HCT116 (cell line): Measurements from ENCODE around the gene CFAP77. TPM values are rescaled to one million over a fixed set of nuclear protein-coding genes. Genes with fewer than 3 reads are reported as not detected.

Experiments
- ATAC-seq: fragments of 200-7000 bp; cut with Tn5 transposase; 2 replicates; pipeline ENCODE4 v1.9.1; 2020; ENCODE audit warnings: mild to moderate bottlenecking, moderate library complexity
- BruUV-seq: library from RNA; stranded (reverse); fragments of 400-500 nt; replicated peaks from 2 replicates; lab custom pipeline; 2021; lab: Mats Ljungman, UMichigan
- CTCF ChIA-PET: fragments of 300-600 bp; sonication (Branson Sonifier 250); formaldehyde crosslinking; loops from one replicate; lab custom pipeline; 2021; ENCODE audit warnings: antibody characterized with exemption; lab: Charles Lee
- POLR2A ChIA-PET: fragments of 300-600, 350-600 bp; sonication (Branson Sonifier 250); formaldehyde crosslinking; loops from one replicate; lab custom pipeline; 2021; ENCODE audit warnings: antibody characterized with exemption; lab: Charles Lee
- RAD21 ChIA-PET, 2 experiments: fragments of 300-600 bp; sonication (Branson Sonifier 250); formaldehyde crosslinking; loops; one replicate each; lab custom pipeline; 2023; ENCODE audit warnings: low total read pairs in 2 of 2; ENCODE audit not compliant: uncharacterized antibody in 2 of 2, unreplicated experiment in 2 of 2, low non-redundant PET in 1 of 2; lab: Charles Lee
- DNase-seq: peaks from one replicate; pipeline ENCODE4 v3.0.0-alpha.2; 2010; ENCODE audit warnings: low read depth, low spot score
- H2AFZ ChIP-seq: fragments of 200-600 bp; shearing (Covaris generic), sonication (generic); 2 replicates; pipeline ENCODE4 v1.6.1; 2017; ENCODE audit warnings: low read depth, mixed run types, mixed read lengths, antibody characterized with exemption, low read length; ENCODE audit not compliant: poor library complexity, severe bottlenecking
- H3K27ac ChIP-seq: 2 replicates; pipeline ENCODE4 v1.5.1; 2012; ENCODE audit warnings: low read depth, low read length
- H3K27me3 ChIP-seq: fragments of 200-600 bp; sonication (generic); 2 replicates; pipeline ENCODE4 v1.6.1; 2016; ENCODE audit warnings: mixed run types, low read length, mixed read lengths; ENCODE audit not compliant: insufficient read depth
- H3K36me3 ChIP-seq, 2 experiments: fragments of 200-500 bp in 1 of 2; fragments of 200-600 bp in 1 of 2; sonication (Bioruptor generic) in 1 of 2; sonication (generic) in 1 of 2; 2 replicates each; pipeline versions ENCODE4 v1.5.1 to v1.6.1; 2014 to 2016; ENCODE audit warnings: low read length in 2 of 2, inconsistent platforms in 1 of 2, mixed read lengths in 1 of 2, mixed run types in 1 of 2; ENCODE audit not compliant: insufficient read depth in 2 of 2, control insufficient read depth in 1 of 2
- H3K4me1 ChIP-seq, 2 experiments: fragments of 200-600 bp in 1 of 2; sonication (generic) in 1 of 2; 2 replicates each; pipeline versions ENCODE4 v1.5.1 to v1.6.1; 2012 to 2017; ENCODE audit warnings: low read length in 2 of 2, inconsistent platforms in 1 of 2, mild to moderate bottlenecking in 1 of 2, mixed read lengths in 1 of 2, mixed run types in 1 of 2, moderate library complexity in 1 of 2; ENCODE audit not compliant: insufficient read depth in 2 of 2, control insufficient read depth in 1 of 2
- H3K4me2 ChIP-seq: fragments of 200-600 bp; sonication (generic); 2 replicates; pipeline ENCODE4 v1.6.1; 2017; ENCODE audit warnings: mixed run types, low read length, mixed read lengths
- H3K4me3 ChIP-seq, 2 experiments: fragments of 200-600 bp in 1 of 2; sonication (generic) in 1 of 2; replicated peaks in 1 of 2; 2 replicates each; pipeline ENCODE4 v1.5.1; 2011 to 2016; ENCODE audit warnings: low read length in 2 of 2, control low read depth in 1 of 2, low read depth in 1 of 2, mild to moderate bottlenecking in 1 of 2, mixed read lengths in 1 of 2, mixed run types in 1 of 2
- H3K79me2 ChIP-seq: fragments of 200-600 bp; sonication (generic); 2 replicates; pipeline ENCODE4 v1.6.1; 2017; ENCODE audit warnings: mild to moderate bottlenecking, mixed run types, low read length, moderate library complexity, mixed read lengths; ENCODE audit not compliant: insufficient read depth
- H3K9ac ChIP-seq: fragments of 200-600 bp; sonication (generic); 2 replicates; pipeline ENCODE4 v1.6.1; 2016; ENCODE audit warnings: low read length, mixed read lengths
- H3K9me2 ChIP-seq: fragments of 200-600 bp; sonication (generic), shearing (Covaris generic); 2 replicates; pipeline ENCODE4 v1.6.1; 2017; ENCODE audit warnings: mixed run types, mild to moderate bottlenecking, moderate library complexity; ENCODE audit not compliant: insufficient read depth
- H3K9me3 ChIP-seq, 2 experiments: fragments of 200-500 bp in 1 of 2; fragments of 200-600 bp in 1 of 2; sonication (Bioruptor generic) in 1 of 2; sonication (generic) in 1 of 2; 2 replicates each; pipeline ENCODE4 v1.6.1; 2014 to 2017; ENCODE audit warnings: low read length in 2 of 2, mixed read lengths in 2 of 2, inconsistent platforms in 1 of 2, low read depth in 1 of 2, mild to moderate bottlenecking in 1 of 2, mixed run types in 1 of 2, moderate library complexity in 1 of 2; ENCODE audit not compliant: control insufficient read depth in 1 of 2, insufficient read depth in 1 of 2
- H4K20me1 ChIP-seq: fragments of 200-600 bp; sonication (generic), shearing (Covaris generic); 2 replicates; pipeline ENCODE4 v1.6.1; 2017; ENCODE audit warnings: mixed run types, mild to moderate bottlenecking, moderate library complexity; ENCODE audit not compliant: insufficient read depth
- ATF3 ChIP-seq: IDR thresholded peaks from 2 replicates; pipeline ENCODE4 v1.6.1; 2012
- CBX3 ChIP-seq: IDR thresholded peaks from 2 replicates; pipeline ENCODE4 v1.6.1; 2012; ENCODE audit warnings: low read depth
- CTCF ChIP-seq, 3 experiments: fragments of 200-600 bp in 1 of 3; sonication (generic) in 1 of 3; IDR thresholded peaks in 2 of 3; conservative IDR thresholded peaks in 1 of 3; 2 replicates each; pipeline ENCODE4 v1.5.1; 2012 to 2017; ENCODE audit warnings: low read depth in 2 of 3, low read length in 2 of 3, antibody characterized with exemption in 1 of 3, borderline replicate concordance in 1 of 3, control low read depth in 1 of 3, mild to moderate bottlenecking in 1 of 3, mixed read lengths in 1 of 3, mixed run types in 1 of 3, moderate library complexity in 1 of 3; ENCODE audit not compliant: insufficient read depth in 1 of 3
- ELF1 ChIP-seq: IDR thresholded peaks from 2 replicates; pipeline ENCODE4 v1.6.1; 2012; ENCODE audit warnings: low read depth, borderline replicate concordance
- FOSL1 ChIP-seq: IDR thresholded peaks from 2 replicates; pipeline ENCODE4 v1.6.1; 2012; ENCODE audit warnings: low read depth
- POLR2AphosphoS5 ChIP-seq: IDR thresholded peaks from 2 replicates; pipeline ENCODE4 v1.6.1; 2011; ENCODE audit warnings: mild to moderate bottlenecking, low read depth, low read length, moderate library complexity
- RAD21 ChIP-seq: IDR thresholded peaks from 2 replicates; pipeline ENCODE4 v1.6.1; 2012; ENCODE audit warnings: low read depth, mild to moderate bottlenecking
- REST ChIP-seq: IDR thresholded peaks from 2 replicates; pipeline ENCODE4 v1.6.1; 2012; ENCODE audit warnings: low read depth
- SIN3A ChIP-seq: IDR thresholded peaks from 2 replicates; pipeline ENCODE4 v1.6.1; 2012; ENCODE audit warnings: low read depth
- SP1 ChIP-seq: IDR thresholded peaks from 2 replicates; pipeline ENCODE4 v1.6.1; 2012; ENCODE audit warnings: low read depth
- SRF ChIP-seq: IDR thresholded peaks from 2 replicates; pipeline ENCODE4 v1.6.1; 2012; ENCODE audit warnings: low read depth
- TCF7L2 ChIP-seq: IDR thresholded peaks from 2 replicates; pipeline ENCODE4 v1.7.0; 2011; ENCODE audit warnings: borderline replicate concordance, inconsistent platforms; ENCODE audit not compliant: insufficient read depth, insufficient read length; ENCODE audit errors: extremely low read depth
- YY1 ChIP-seq: IDR thresholded peaks from 2 replicates; pipeline ENCODE4 v1.6.1; 2011; ENCODE audit warnings: low read length, low read depth, moderate library complexity, mild to moderate bottlenecking; ENCODE audit not compliant: insufficient replicate concordance; ENCODE audit errors: extremely low read depth
- intact Hi-C: fragments of 100-400 bp; cut with micrococcal nuclease; formaldehyde crosslinking; loops from 2 replicates; pipeline ENCODE4 v1.10.0; 2022
- total RNA-seq: library from RNA; stranded (reverse); gene quantifications from one replicate; pipeline ENCODE4 v1.2.1, GENCODE V29; 2021; ENCODE audit not compliant: unreplicated experiment

Gene CFAP77
- total RNA-seq, 1 experiment from 2014 or later, result 0.98 TPM

GRCh38 chr9:132367613-132368313 lies 42.2 kb upstream of the CFAP77 start:
- ChIA-PET RAD21 (no interaction called here), CTCF (no interaction called here), POLR2A (no interaction called here)
- no peak for ATAC-seq
- no peak overlapping the region for H3K27ac ChIP-seq
- H2AFZ ChIP-seq, result no peak overlapping the region
- no peak overlapping the region for H3K4me2 ChIP-seq
- H3K9me3 ChIP-seq, result no peaks in the 10 kb centered on the region
- intact Hi-C loops, result no loop called here
- H3K9ac ChIP-seq, result no peak overlapping the region
- no peak overlapping the region for H3K4me3 ChIP-seq
- TF ChIP-seq POLR2AphosphoS5 (no peak), ATF3 (no peak), SIN3A (no peak)
- H4K20me1 ChIP-seq, result no peaks in the 10 kb centered on the region
- H3K9me2 ChIP-seq, result no peaks in the 10 kb centered on the region
- DNase-seq, result no peak
- no peaks in the 10 kb centered on the region for H3K27me3 ChIP-seq
- BruUV-seq, result no TSS peak
- H3K4me1 ChIP-seq, result 0 out of 4 replicates have a peak, but pooled peaks cover 0 to 2% of the 10 kb centered on the region in 2 experiments
- H3K79me2 ChIP-seq, result no peaks in the 10 kb centered on the region
- H3K36me3 ChIP-seq, result no peaks in the 10 kb centered on the region

GRCh38 chr9:132369421-132369820 lies 40.6 kb upstream of the CFAP77 start:
- Histone ChIP-seq H2AFZ (no peak overlapping the region), H3K36me3 (no peaks in the 10 kb centered on the region), H3K9me3 (no peaks in the 10 kb centered on the region), H3K27ac (no peak overlapping the region), H3K9me2 (no peaks in the 10 kb centered on the region), H3K4me3 (no peak overlapping the region), H3K4me1 (0 out of 4 replicates have a peak, but pooled peaks cover 0 to 2% of the 10 kb centered on the region in 2 experiments), H4K20me1 (no peaks in the 10 kb centered on the region), H3K4me2 (no peak overlapping the region), H3K9ac (no peak overlapping the region), H3K27me3 (no peaks in the 10 kb centered on the region), H3K79me2 (no peaks in the 10 kb centered on the region)
- ChIA-PET POLR2A (no interaction called here), CTCF (no interaction called here), RAD21 (no interaction called here)
- ATAC-seq (no peak), DNase-seq (no peak)
- intact Hi-C loops, result no loop called here
- no TSS peak for BruUV-seq
- TF ChIP-seq CBX3 (no peak), YY1 (no peak), REST (no peak), SRF (no peak), SIN3A (no peak), POLR2AphosphoS5 (no peak), RAD21 (no peak), CTCF (IDR thresholded peaks at IDR 0.05 in 2 of 3, conservative IDR thresholded peaks at IDR 0.05 in 1 of 3; ENCODE audit: borderline replicate concordance in 1 of 3, insufficient read depth in 1 of 3, low read depth in 2 of 3, low read length in 2 of 3) (no peak), ELF1 (no peak), ATF3 (no peak), SP1 (no peak), TCF7L2 (no peak), FOSL1 (no peak)
